LoVo (cell line): ENCODE measurements around the gene SPON1.
A peak's percentile ranks its signal among the peaks of the same experiment; 100 is the strongest.

Experiments
- DNase-seq: peaks from one replicate; pipeline ENCODE4 v3.0.0-alpha.2; 2016; ENCODE audit warnings: low spot score

Gene SPON1

GRCh38 chr11:14036469-14036868 lies 73.9 kb downstream of the SPON1 start:
- no peak for DNase-seq

GRCh38 chr11:14041040-14041439 lies 78.5 kb downstream of the SPON1 start:
- peak; percentile 3 for DNase-seq

- no peak for DNase-seq
Measured at GRCh38 chr11:14041565-14041964, 79.0 kb downstream of the SPON1 start.

- DNase-seq = no peak
Measured at GRCh38 chr11:14042686-14043465, 80.4 kb downstream of the SPON1 start.

- no peak for DNase-seq
Measured at GRCh38 chr11:14044916-14045315, 82.4 kb downstream of the SPON1 start.

GRCh38 chr11:14045417-14045816 lies 82.9 kb downstream of the SPON1 start:
- no peak for DNase-seq

- no peak for DNase-seq
Measured at GRCh38 chr11:14052198-14052597, 89.7 kb downstream of the SPON1 start.

- DNase-seq = no peak
Measured at GRCh38 chr11:14054116-14055107, 91.9 kb downstream of the SPON1 start.

GRCh38 chr11:14055936-14056335 lies 93.4 kb downstream of the SPON1 start:
- no peak for DNase-seq

- no peak for DNase-seq
Measured at GRCh38 chr11:14058061-14058460, 95.5 kb downstream of the SPON1 start.

GRCh38 chr11:14059491-14059890 lies 97.0 kb downstream of the SPON1 start:
- DNase-seq = no peak

- DNase-seq = no peak
Measured at GRCh38 chr11:14061721-14062120, 99.2 kb downstream of the SPON1 start.

GRCh38 chr11:14065141-14065540 lies 102.6 kb downstream of the SPON1 start:
- no peak for DNase-seq

- no peak for DNase-seq
Measured at GRCh38 chr11:14065681-14066080, 103.2 kb downstream of the SPON1 start.

GRCh38 chr11:14067686-14068085 lies 105.2 kb downstream of the SPON1 start:
- DNase-seq = no peak

GRCh38 chr11:14070896-14071295 lies 108.4 kb downstream of the SPON1 start:
- DNase-seq = no peak

- no peak for DNase-seq
Measured at GRCh38 chr11:14073849-14074476, 111.4 kb downstream of the SPON1 start.

- DNase-seq = no peak
Measured at GRCh38 chr11:14075118-14076078, 112.9 kb downstream of the SPON1 start.

GRCh38 chr11:14079011-14079410 lies 116.5 kb downstream of the SPON1 start:
- DNase-seq = no peak

GRCh38 chr11:14079797-14080196 lies 117.3 kb downstream of the SPON1 start:
- no peak for DNase-seq

GRCh38 chr11:14081581-14082231 lies 119.2 kb downstream of the SPON1 start:
- DNase-seq = no peak
